NCI-H1048 (cell line): ENCODE results near the gene INO80C.

ENCODE experiments used
- DNase-seq: peaks from one replicate; lab custom pipeline; 2025; lab: John Stamatoyannopoulos, UW

INO80C gene

GRCh38 chr18:35430721-35431373 is 66.9 kb downstream of the INO80C start:
- DNase-seq, result no peak

- no peak for DNase-seq
Observed at GRCh38 chr18:35426786-35427185, 71.0 kb downstream of the INO80C start.

DNA sequence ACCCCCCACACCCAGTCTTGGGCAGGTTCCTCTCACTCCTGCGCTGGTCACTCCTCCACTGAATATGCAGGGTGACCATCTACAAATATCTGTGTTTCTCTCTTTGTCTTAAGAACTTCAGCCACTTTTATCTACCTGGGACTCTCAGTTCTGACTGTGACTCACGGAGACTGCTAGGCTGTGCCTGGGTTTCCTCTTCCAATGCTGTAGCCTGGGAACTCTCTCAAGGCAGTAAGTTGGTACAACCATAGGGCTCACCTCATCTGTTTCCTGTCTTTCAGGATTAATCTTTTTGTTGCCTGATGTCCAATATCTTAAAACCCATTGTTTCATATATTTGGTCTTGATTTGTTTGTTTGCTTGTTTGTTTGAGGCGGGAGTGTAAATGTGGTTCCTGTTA is 73.4 kb downstream of the INO80C start:
- no peak for DNase-seq

DNA sequence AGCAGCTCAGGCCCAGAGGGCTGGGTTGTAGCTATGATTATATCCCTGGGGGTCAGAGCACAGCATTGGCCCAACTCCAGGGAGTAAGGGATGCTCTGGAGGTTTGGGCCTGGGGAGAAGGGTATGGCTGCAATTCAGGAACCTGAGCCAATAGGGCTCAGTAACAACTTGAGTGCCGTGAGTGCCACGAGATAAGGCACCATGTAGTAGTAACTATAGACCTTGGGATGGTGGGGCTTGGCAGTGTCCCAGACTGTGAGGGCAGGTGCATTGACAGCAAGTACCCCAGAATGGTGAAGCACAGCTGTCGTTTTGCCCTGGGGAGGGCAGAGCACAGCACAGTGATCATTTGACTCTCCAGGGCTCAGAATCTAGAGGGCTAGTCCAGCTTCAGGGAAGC is 75.5 kb downstream of the INO80C start:
- DNase-seq, result no peak

GRCh38 chr18:35418610-35419009 is 79.2 kb downstream of the INO80C start:
- DNase-seq, result no peak
